ENCODE results near the gene TUBA4A.
"Not testable (repeated sequence)": the region's sequence is repeated elsewhere in the genome, so short reads cannot be mapped to it uniquely, and the experiment has no call there.

Gene TUBA4A

GRCh38 chr2:219206328-219207133 is 47.2 kb downstream of the TUBA4A start, which contains the start of gene ZFAND2B:
ZFAND2B (plus strand) TSS chr2:219206782; CDS start chr2:219206988, 206 bp downstream.
- peak; percentile 54 for DNase-seq (ENCODE audit: low read depth)
- H3K4me3 ChIP-seq (ENCODE audit: low read depth, low read length): peak within 1 kb of the TSS; percentile 74
- TF ChIP-seq CTCF (IDR thresholded peaks at IDR 0.05; ENCODE audit: control insufficient read depth, extremely low read depth, insufficient read depth): no peak

- peak overlapping the region; percentile 74 for H3K4me3 ChIP-seq (ENCODE audit: low read depth, low read length)
- no peak for TF ChIP-seq CTCF (IDR thresholded peaks at IDR 0.05; ENCODE audit: control insufficient read depth, extremely low read depth, insufficient read depth)
- DNase-seq (ENCODE audit: low read depth): no peak
These were observed 47.8 kb downstream of the TUBA4A start for GRCh38 chr2:219205981-219206327.

GRCh38 chr2:219205165-219205538 is 48.6 kb downstream of the TUBA4A start:
- no peak for DNase-seq (ENCODE audit: low read depth)
- TF ChIP-seq CTCF (IDR thresholded peaks at IDR 0.05; ENCODE audit: control insufficient read depth, extremely low read depth, insufficient read depth): no peak
- no peak overlapping the region for H3K4me3 ChIP-seq (ENCODE audit: low read depth, low read length)

- no peak overlapping the region for H3K4me3 ChIP-seq (ENCODE audit: low read depth, low read length)
- TF ChIP-seq CTCF (IDR thresholded peaks at IDR 0.05; ENCODE audit: control insufficient read depth, extremely low read depth, insufficient read depth): no peak
- DNase-seq (ENCODE audit: low read depth): no peak
These were observed 49.1 kb downstream of the TUBA4A start for GRCh38 chr2:219204425-219205164.

GRCh38 chr2:219201331-219201730 is 52.4 kb downstream of the TUBA4A start:
- not testable (repeated sequence) for H3K4me3 ChIP-seq (ENCODE audit: low read depth, low read length); DNase-seq (ENCODE audit: low read depth)

GRCh38 chr2:219200502-219201326 is 53.0 kb downstream of the TUBA4A start:
- not testable (repeated sequence) for H3K4me3 ChIP-seq (ENCODE audit: low read depth, low read length); DNase-seq (ENCODE audit: low read depth)
